Small intestine (tissue), 7 donors: Measurements from ENCODE around the gene SPR. TPM values are rescaled to one million over a fixed set of nuclear protein-coding genes. Genes with fewer than 3 reads are reported as not detected.

Experiments
- DNase-seq, 2 donors: peaks; one replicate each; pipeline versions ENCODE4 v3.0.0 to v3.0.0-alpha.2; 2013
- FAIRE-seq: peaks from 2 replicates; lab custom pipeline; 2012; peaks lifted over from hg19 to GRCh38; lab: Jason Lieb, UNC
- H3K27ac ChIP-seq, 3 donors: one replicate each; pipeline ENCODE4 v1.5.1; 2013; ENCODE audit warnings: low read length in 2 of 3, mild to moderate bottlenecking in 2 of 3, control low read depth in 1 of 3, inconsistent platforms in 1 of 3, low read depth in 1 of 3, moderate library complexity in 1 of 3
- H3K27me3 ChIP-seq, 3 donors: one replicate each; pipeline ENCODE4 v1.6.1; 2013; ENCODE audit warnings: low read length in 3 of 3, inconsistent platforms in 1 of 3; ENCODE audit not compliant: control insufficient read depth in 3 of 3, insufficient read depth in 3 of 3
- H3K36me3 ChIP-seq, 3 donors: one replicate each; pipeline ENCODE4 v1.6.1; 2013; ENCODE audit warnings: low read length in 3 of 3, inconsistent platforms in 1 of 3, low read depth in 1 of 3, mild to moderate bottlenecking in 1 of 3, moderate library complexity in 1 of 3; ENCODE audit not compliant: control insufficient read depth in 3 of 3, insufficient read depth in 2 of 3
- H3K4me1 ChIP-seq, 3 donors: one replicate each; pipeline ENCODE4 v1.6.1; 2013; ENCODE audit warnings: low read length in 2 of 3, inconsistent platforms in 1 of 3, low read depth in 1 of 3, mild to moderate bottlenecking in 1 of 3, moderate library complexity in 1 of 3; ENCODE audit not compliant: control insufficient read depth in 3 of 3, insufficient read depth in 2 of 3
- H3K4me3 ChIP-seq, 3 donors: one replicate each; pipeline ENCODE4 v1.5.1; 2013; ENCODE audit warnings: low read length in 3 of 3, control low read depth in 1 of 3, inconsistent platforms in 1 of 3, low read depth in 1 of 3, mild to moderate bottlenecking in 1 of 3, moderate library complexity in 1 of 3
- H3K9me3 ChIP-seq, 2 donors: one replicate each; pipeline ENCODE4 v1.6.1; 2013; ENCODE audit warnings: low read depth in 1 of 2, low read length in 1 of 2; ENCODE audit not compliant: control insufficient read depth in 2 of 2, insufficient read depth in 1 of 2
- WGBS, 3 donors: extraction: QIAGEN DNeasy Blood & Tissue Kit; methylation state at CpG; one replicate each; pipeline ENCODE4 v1.1.7; 2013; 5-methylcytosine and 5-hydroxymethylcytosine counted together
- polyA plus RNA-seq, 4 donors: library from polyadenylated mRNA; stranded (reverse) in 3 of 4; unstranded in 1 of 4; fragments of 200-250 nt in 3 of 4; fragments of 120-200 nt in 1 of 4; gene quantifications; one replicate each; pipeline versions ENCODE4 v1.2.1 to v1.2.3, GENCODE V29; 2013
- donor health status: healthy with polysubstance abuse.
- donor health status: control.
- donor health status: control.
- donor health status: Bipolar disorder and iron deficiency.
- donor health status: healthy.

The SPR gene
- polyA plus RNA-seq, 4 donors, result 40.6 to 50.0 (median 44.4) TPM

GRCh38 chr2:72926811-72927465 is 39.7 kb downstream of the SPR start:
- FAIRE-seq (no peak), DNase-seq (no peak)
- H3K36me3 ChIP-seq, result no peaks in the 10 kb centered on the region
- H3K4me1 ChIP-seq, result peaks cover 0 to 23% (median 2%) of the 10 kb centered on the region in 3 donors
- H3K27me3 ChIP-seq, result peaks cover 16 to 81% (median 56%) of the 10 kb centered on the region in 3 donors
- WGBS, 3 donors, result 41 to 47% (median 43%) methylated on average over 6 of the region's 6 CpGs
- no peaks in the 10 kb centered on the region for H3K9me3 ChIP-seq
- no peak overlapping the region for H3K4me3 ChIP-seq
- no peak overlapping the region for H3K27ac ChIP-seq

- no peak overlapping the region for H3K27ac ChIP-seq
- FAIRE-seq (no peak), DNase-seq (peak; percentile 39 to 51)
- no peaks in the 10 kb centered on the region for H3K9me3 ChIP-seq
- 47 to 68% (median 48%) methylated on average over 8 of the region's 8 CpGs for WGBS, 3 donors
- peaks cover 16 to 74% (median 49%) of the 10 kb centered on the region in 3 donors for H3K27me3 ChIP-seq
- H3K4me3 ChIP-seq, result no peak overlapping the region
- peaks cover 0 to 32% (median 2%) of the 10 kb centered on the region in 3 donors for H3K4me1 ChIP-seq
- no peaks in the 10 kb centered on the region for H3K36me3 ChIP-seq
These were observed 40.7 kb downstream of the SPR start for GRCh38 chr2:72927619-72928550.

GRCh38 chr2:72929010-72929409 is 41.8 kb downstream of the SPR start:
- no peak overlapping the region for H3K27ac ChIP-seq
- DNase-seq (no peak), FAIRE-seq (no peak)
- no peaks in the 10 kb centered on the region for H3K9me3 ChIP-seq
- 91 to 96% (median 96%) methylated on average over 1 of the region's 1 CpG for WGBS, 3 donors
- H3K36me3 ChIP-seq, result no peaks in the 10 kb centered on the region
- peaks cover 0 to 39% (median 1%) of the 10 kb centered on the region in 3 donors for H3K4me1 ChIP-seq
- H3K4me3 ChIP-seq, result no peak overlapping the region
- H3K27me3 ChIP-seq, result peaks cover 13 to 63% (median 38%) of the 10 kb centered on the region in 3 donors

GRCh38 chr2:72931280-72931910 is 44.2 kb downstream of the SPR start:
- no peak for DNase-seq
- Histone ChIP-seq H3K4me3 (no peak overlapping the region), H3K27me3 (peaks cover 5 to 40% (median 21%) of the 10 kb centered on the region in 3 donors)

GRCh38 chr2:72932045-72932740 is 45.0 kb downstream of the SPR start:
- no peak for FAIRE-seq
- Histone ChIP-seq H3K36me3 (no peaks in the 10 kb centered on the region), H3K9me3 (no peaks in the 10 kb centered on the region), H3K4me3 (no peak overlapping the region), H3K27ac (no peak overlapping the region), H3K4me1 (peaks cover 0 to 35% (median 0%) of the 10 kb centered on the region in 3 donors), H3K27me3 (peaks cover 5 to 32% (median 17%) of the 10 kb centered on the region in 3 donors)
- peak in 1 of 2 donors; percentile 61 for DNase-seq
- WGBS, 3 donors, result 37 to 43% (median 39%) methylated on average over 5 of the region's 5 CpGs

More at GRCh38 chr2:72931280-72931910, 44.2 kb downstream of the SPR start:
- Histone ChIP-seq H3K9me3 (no peaks in the 10 kb centered on the region), H3K4me1 (peaks cover 0 to 35% (median 0%) of the 10 kb centered on the region in 3 donors), H3K36me3 (no peaks in the 10 kb centered on the region), H3K27ac (no peak overlapping the region)
- FAIRE-seq, result no peak
- 84 to 91% (median 89%) methylated on average over 14 of the region's 14 CpGs for WGBS, 3 donors

GRCh38 chr2:72932805-72933204 is 45.6 kb downstream of the SPR start:
- Histone ChIP-seq H3K27ac (no peak overlapping the region), H3K4me1 (peaks cover 0 to 35% (median 0%) of the 10 kb centered on the region in 3 donors), H3K9me3 (no peaks in the 10 kb centered on the region), H3K4me3 (no peak overlapping the region), H3K36me3 (no peaks in the 10 kb centered on the region), H3K27me3 (peaks cover 5 to 26% (median 15%) of the 10 kb centered on the region in 3 donors)
- FAIRE-seq (no peak), DNase-seq (no peak)
- WGBS, 3 donors, result 87 to 90% (median 88%) methylated on average over 4 of the region's 4 CpGs

- DNase-seq (no peak), FAIRE-seq (no peak)
- H3K36me3 ChIP-seq, result no peaks in the 10 kb centered on the region
- H3K4me3 ChIP-seq, result no peak overlapping the region
- H3K4me1 ChIP-seq, result peaks cover 0 to 31% (median 0%) of the 10 kb centered on the region in 3 donors
- H3K27me3 ChIP-seq, result peaks cover 5 to 22% (median 11%) of the 10 kb centered on the region in 3 donors
- WGBS, 3 donors, result 74 to 88% (median 77%) methylated on average over 5 of the region's 5 CpGs
- H3K27ac ChIP-seq, result no peak overlapping the region
- H3K9me3 ChIP-seq, result no peaks in the 10 kb centered on the region
These were observed 46.0 kb downstream of the SPR start for GRCh38 chr2:72933207-72933606.
